ENCODE results near the gene TOMM70.

- TF ChIP-seq, protein P1, sequence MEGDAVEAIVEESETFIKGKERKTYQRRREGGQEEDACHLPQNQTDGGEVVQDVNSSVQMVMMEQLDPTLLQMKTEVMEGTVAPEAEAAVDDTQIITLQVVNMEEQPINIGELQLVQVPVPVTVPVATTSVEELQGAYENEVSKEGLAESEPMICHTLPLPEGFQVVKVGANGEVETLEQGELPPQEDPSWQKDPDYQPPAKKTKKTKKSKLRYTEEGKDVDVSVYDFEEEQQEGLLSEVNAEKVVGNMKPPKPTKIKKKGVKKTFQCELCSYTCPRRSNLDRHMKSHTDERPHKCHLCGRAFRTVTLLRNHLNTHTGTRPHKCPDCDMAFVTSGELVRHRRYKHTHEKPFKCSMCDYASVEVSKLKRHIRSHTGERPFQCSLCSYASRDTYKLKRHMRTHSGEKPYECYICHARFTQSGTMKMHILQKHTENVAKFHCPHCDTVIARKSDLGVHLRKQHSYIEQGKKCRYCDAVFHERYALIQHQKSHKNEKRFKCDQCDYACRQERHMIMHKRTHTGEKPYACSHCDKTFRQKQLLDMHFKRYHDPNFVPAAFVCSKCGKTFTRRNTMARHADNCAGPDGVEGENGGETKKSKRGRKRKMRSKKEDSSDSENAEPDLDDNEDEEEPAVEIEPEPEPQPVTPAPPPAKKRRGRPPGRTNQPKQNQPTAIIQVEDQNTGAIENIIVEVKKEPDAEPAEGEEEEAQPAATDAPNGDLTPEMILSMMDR (IDR thresholded peaks at IDR 0.05): no peak
- no peak for TF ChIP-seq EHF (CRISPR knock-in tag; IDR thresholded peaks at IDR 0.05)
- no peak for TF ChIP-seq RARB (CRISPR knock-in tag; IDR thresholded peaks at IDR 0.05)
- TF ChIP-seq, protein P2, sequence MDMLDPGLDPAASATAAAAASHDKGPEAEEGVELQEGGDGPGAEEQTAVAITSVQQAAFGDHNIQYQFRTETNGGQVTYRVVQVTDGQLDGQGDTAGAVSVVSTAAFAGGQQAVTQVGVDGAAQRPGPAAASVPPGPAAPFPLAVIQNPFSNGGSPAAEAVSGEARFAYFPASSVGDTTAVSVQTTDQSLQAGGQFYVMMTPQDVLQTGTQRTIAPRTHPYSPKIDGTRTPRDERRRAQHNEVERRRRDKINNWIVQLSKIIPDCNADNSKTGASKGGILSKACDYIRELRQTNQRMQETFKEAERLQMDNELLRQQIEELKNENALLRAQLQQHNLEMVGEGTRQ (IDR thresholded peaks at IDR 0.05): no peak
- TF ChIP-seq POLR2A (IDR thresholded peaks at IDR 0.05; ENCODE audit: low read length): no peak
- no peak for TF ChIP-seq GATA3 (IDR thresholded peaks at IDR 0.05; ENCODE audit: borderline replicate concordance)
- no peak for TF ChIP-seq CEBPB (IDR thresholded peaks at IDR 0.05)
- TF ChIP-seq RCOR1 (IDR thresholded peaks at IDR 0.05; ENCODE audit: low read depth, low read length): no peak
- no peak for TF ChIP-seq EP300 (IDR thresholded peaks at IDR 0.05)
- TF ChIP-seq RFX5 (IDR thresholded peaks at IDR 0.05): no peak
These were observed 36.1 kb upstream of the TOMM70 start for GRCh38 chr3:100436951-100437350.

Measured in A549 (cell line).